HEK293T (cell line): ENCODE results near the gene SLC8B1.

Source experiments
- ARNT ChIP-seq: fragments of 450-650 bp; IDR thresholded peaks from 2 replicates; pipeline ENCODE4 v1.6.1; 2017; ENCODE audit warnings: mild to moderate bottlenecking
- BHLHE40 ChIP-seq: fragments of 450-650 bp; IDR thresholded peaks from 2 replicates; pipeline ENCODE4 v1.6.1; 2016; ENCODE audit warnings: mild to moderate bottlenecking, moderate library complexity, borderline replicate concordance
- CTBP1 ChIP-seq: fragments of 450-650 bp; IDR thresholded peaks from 2 replicates; pipeline ENCODE4 v1.6.1; 2016; ENCODE audit warnings: borderline replicate concordance
- ELF4 ChIP-seq: fragments of 450-650 bp; IDR thresholded peaks from 2 replicates; pipeline ENCODE4 v1.6.1; 2017; ENCODE audit warnings: antibody characterized with exemption
- FOXK2 ChIP-seq: fragments of 450-650 bp; IDR thresholded peaks from 2 replicates; pipeline ENCODE4 v1.6.1; 2016; ENCODE audit warnings: mild to moderate bottlenecking
- FOXM1 ChIP-seq: fragments of 450-650 bp; IDR thresholded peaks from 2 replicates; pipeline ENCODE4 v1.6.1; 2017; ENCODE audit warnings: mild to moderate bottlenecking, borderline replicate concordance
- HDGF ChIP-seq: fragments of 450-650 bp; IDR thresholded peaks from 2 replicates; pipeline ENCODE4 v1.6.1; 2017; ENCODE audit warnings: antibody characterized with exemption, borderline replicate concordance
- LEF1 ChIP-seq: fragments of 450-650 bp; IDR thresholded peaks from 2 replicates; pipeline ENCODE4 v1.6.1; 2017; ENCODE audit warnings: mild to moderate bottlenecking, borderline replicate concordance
- NFRKB ChIP-seq: fragments of 450-650 bp; IDR thresholded peaks from 2 replicates; pipeline ENCODE4 v1.6.1; 2016; ENCODE audit warnings: mild to moderate bottlenecking, moderate library complexity
- SP1 ChIP-seq: fragments of 450-650 bp; IDR thresholded peaks from 2 replicates; pipeline ENCODE4 v1.6.1; 2017
- SUZ12 ChIP-seq: fragments of 450-650 bp; IDR thresholded peaks from 2 replicates; pipeline ENCODE4 v1.6.1; 2016; ENCODE audit warnings: mild to moderate bottlenecking
- TARDBP ChIP-seq: fragments of 450-650 bp; IDR thresholded peaks from 2 replicates; pipeline ENCODE4 v1.6.1; 2016
- ZNF384 ChIP-seq: fragments of 450-650 bp; IDR thresholded peaks from 2 replicates; pipeline ENCODE4 v1.6.1; 2016

- TF ChIP-seq SP1 (no peak), ARNT (no peak), TARDBP (no peak), CTBP1 (no peak), ZNF384 (no peak), HDGF (no peak), FOXM1 (no peak), NFRKB (no peak), ELF4 (no peak), SUZ12 (no peak), LEF1 (no peak), FOXK2 (no peak), BHLHE40 (no peak)
These were observed 40.0 kb upstream of the SLC8B1 start for GRCh38 chr12:113374823-113375428.
